SU-DHL-6 (cell line): ENCODE results near the gene GABRE.

Source experiments
- CTCF ChIP-seq: fragments of 200-600 bp; sonication (generic); IDR thresholded peaks from one replicate; pipeline ENCODE4 v1.5.1; 2017; ENCODE audit warnings: antibody characterized with exemption, mild to moderate bottlenecking, low read length, moderate library complexity; ENCODE audit not compliant: insufficient read depth, poor library complexity, severe bottlenecking
- EZH2phosphoT487 ChIP-seq: fragments of 200-600 bp; sonication (generic), shearing (Covaris generic); conservative IDR thresholded peaks from 2 replicates; pipeline ENCODE4 v1.6.1; 2018; ENCODE audit warnings: mild to moderate bottlenecking, antibody characterized with exemption, low read length, moderate library complexity, mixed read lengths

DNA sequence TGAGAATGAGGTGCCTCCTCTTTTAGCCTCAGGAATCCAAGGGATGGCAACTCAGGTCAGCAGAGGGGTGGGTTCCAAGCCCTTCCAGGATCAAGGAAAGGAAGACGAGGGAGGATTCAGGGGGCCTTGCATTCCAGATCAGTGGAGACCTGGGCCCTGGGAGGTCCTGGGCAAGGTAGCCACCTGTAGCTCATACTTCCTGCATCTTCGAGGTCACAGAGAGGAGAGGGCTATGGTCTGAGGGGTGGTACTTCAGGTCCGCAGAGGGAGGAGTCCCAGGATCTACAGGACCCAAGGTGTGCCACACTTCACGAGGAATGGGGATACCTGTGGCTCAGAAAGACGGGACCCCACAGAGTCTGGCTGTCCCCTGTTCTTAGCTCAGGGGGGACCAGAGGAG is 52.6 kb downstream of the GABRE start:
- TF ChIP-seq CTCF (no peak), EZH2phosphoT487 (no peak)
